SK-N-SH (cell line): ENCODE data around the gene MEF2A. TPM values are rescaled to one million over a fixed set of nuclear protein-coding genes. Genes with fewer than 3 reads are reported as not detected.

Source experiments
- CTCF ChIA-PET: fragments of 300-600, 350-600 bp; formaldehyde crosslinking; extraction: SDS; loops from one replicate; lab custom pipeline; 2021; lab: Yijun Ruan, JAX
- POLR2A ChIA-PET: fragments of 350-600 bp; sonication (Branson Sonifier 250); formaldehyde crosslinking; extraction: SDS; loops from one replicate; lab custom pipeline; 2020; ENCODE audit warnings: antibody characterized with exemption, inconsistent platforms; lab: Yijun Ruan, JAX
- DNase-seq: peaks from one replicate; pipeline ENCODE4 v3.0.0; 2012
- H2AFZ ChIP-seq: fragments of 200-600 bp; sonication (generic); 2 replicates; pipeline ENCODE4 v1.8.1; 2016; ENCODE audit warnings: antibody characterized with exemption, mild to moderate bottlenecking, low read depth
- H3F3A ChIP-seq: fragments of 200-600 bp; sonication (generic); replicated peaks from 2 replicates; pipeline ENCODE3; 2016; ENCODE audit warnings: antibody characterized with exemption, mild to moderate bottlenecking; ENCODE audit not compliant: insufficient read depth
- H3K27ac ChIP-seq, 2 experiments: fragments of 200-500 bp in 1 of 2; fragments of 200-600 bp in 1 of 2; sonication (Bioruptor generic) in 1 of 2; sonication (generic), shearing (Covaris generic) in 1 of 2; 2 replicates each; pipeline versions ENCODE4 v1.5.1 to v1.6.1; 2014 to 2016; ENCODE audit warnings: low read depth in 2 of 2, inconsistent platforms in 1 of 2, low read length in 1 of 2, mild to moderate bottlenecking in 1 of 2, mixed read lengths in 1 of 2
- H3K27me3 ChIP-seq: fragments of 200-600 bp; sonication (generic), shearing (Covaris generic); 2 replicates; pipeline ENCODE4 v1.6.1; 2016; ENCODE audit warnings: mixed run types; ENCODE audit not compliant: insufficient read depth
- H3K36me3 ChIP-seq, 2 experiments: fragments of 200-500 bp in 1 of 2; fragments of 200-600 bp in 1 of 2; sonication (Bioruptor generic) in 1 of 2; sonication (generic) in 1 of 2; replicated peaks in 1 of 2; 2 replicates each; pipeline versions ENCODE3 to v1.5.1; 2014 to 2016; ENCODE audit warnings: low read length in 1 of 2, mild to moderate bottlenecking in 1 of 2; ENCODE audit not compliant: insufficient read depth in 2 of 2, control insufficient read depth in 1 of 2
- H3K4me1 ChIP-seq, 2 experiments: fragments of 200-500 bp in 1 of 2; fragments of 200-600 bp in 1 of 2; sonication (Bioruptor generic) in 1 of 2; sonication (generic), shearing (Covaris generic) in 1 of 2; 2 replicates each; pipeline versions ENCODE4 v1.5.1 to v1.6.1; 2014 to 2016; ENCODE audit warnings: low read depth in 1 of 2, low read length in 1 of 2, mixed run types in 1 of 2; ENCODE audit not compliant: insufficient read depth in 2 of 2, control insufficient read depth in 1 of 2
- H3K4me2 ChIP-seq: fragments of 200-600 bp; sonication (generic), shearing (Covaris generic); 2 replicates; pipeline ENCODE4 v1.6.1; 2017; ENCODE audit warnings: mixed run types
- H3K4me3 ChIP-seq, 2 experiments: fragments of 200-500 bp in 1 of 2; fragments of 200-600 bp in 1 of 2; sonication (Bioruptor generic) in 1 of 2; sonication (generic), shearing (Covaris generic) in 1 of 2; 2 replicates each; pipeline versions ENCODE4 v1.5.1 to v1.8.1; 2014 to 2016; ENCODE audit warnings: low read depth in 2 of 2, inconsistent platforms in 1 of 2, low read length in 1 of 2, mild to moderate bottlenecking in 1 of 2, mixed read lengths in 1 of 2, moderate library complexity in 1 of 2
- H3K79me2 ChIP-seq: fragments of 200-600 bp; sonication (generic); 2 replicates; pipeline ENCODE4 v1.8.1; 2017; ENCODE audit warnings: mild to moderate bottlenecking; ENCODE audit not compliant: insufficient read depth
- H3K9ac ChIP-seq: fragments of 200-600 bp; sonication (generic); 2 replicates; pipeline ENCODE4 v1.6.1; 2017; ENCODE audit warnings: mixed run types
- H3K9me2 ChIP-seq: fragments of 200-600 bp; sonication (generic); 2 replicates; pipeline ENCODE4 v1.6.1; 2017; ENCODE audit warnings: mixed run types
- H3K9me3 ChIP-seq: fragments of 200-600 bp; sonication (generic); 2 replicates; pipeline ENCODE4 v1.6.1; 2017; ENCODE audit warnings: mixed run types, mild to moderate bottlenecking, moderate library complexity
- H4K20me1 ChIP-seq: fragments of 200-600 bp; sonication (generic); 2 replicates; pipeline ENCODE4 v1.6.1; 2017; ENCODE audit warnings: mild to moderate bottlenecking, mixed run types; ENCODE audit not compliant: insufficient read depth
- EZH2phosphoT487 ChIP-seq: fragments of 200-600 bp; sonication (generic); IDR thresholded peaks from 2 replicates; pipeline ENCODE4 v1.6.1; 2017; ENCODE audit warnings: low read depth, mixed run types, mild to moderate bottlenecking, antibody characterized with exemption, moderate library complexity, borderline replicate concordance
- FOXJ3 ChIP-seq: sonication (generic); formaldehyde crosslinking; IDR thresholded peaks from 2 replicates; pipeline ENCODE4 v1.5.1; 2020; ENCODE audit warnings: mild to moderate bottlenecking, missing genetic modification reagents
- GABPA ChIP-seq: IDR thresholded peaks from 2 replicates; pipeline ENCODE4 v1.4.0; 2012; ENCODE audit warnings: low read depth, mild to moderate bottlenecking
- JUND ChIP-seq: IDR thresholded peaks from 2 replicates; pipeline ENCODE4 v1.4.0; 2012
- MEF2A ChIP-seq: IDR thresholded peaks from 2 replicates; pipeline ENCODE4 v1.4.0; 2012; ENCODE audit warnings: low read depth, borderline replicate concordance
- MXI1 ChIP-seq: IDR thresholded peaks from 2 replicates; pipeline ENCODE4 v1.6.1; 2012; ENCODE audit warnings: mild to moderate bottlenecking, low read depth, low read length, improper control_type of control experiment
- NRF1 ChIP-seq: IDR thresholded peaks from 2 replicates; pipeline ENCODE4 v1.6.1; 2012; ENCODE audit warnings: low read depth, mild to moderate bottlenecking, low read length
- RAD21 ChIP-seq: IDR thresholded peaks from 2 replicates; pipeline ENCODE4 v1.6.1; 2012; ENCODE audit warnings: mild to moderate bottlenecking, low read length
- RCOR1 ChIP-seq: fragments of 150-350 bp; IDR thresholded peaks from 2 replicates; pipeline ENCODE4 v1.6.1; 2017; ENCODE audit warnings: antibody characterized with exemption, low read length
- RFX5 ChIP-seq: IDR thresholded peaks from 2 replicates; pipeline ENCODE4 v1.6.1; 2012; ENCODE audit warnings: mild to moderate bottlenecking, improper control_type of control experiment, low read length
- RXRA ChIP-seq: IDR thresholded peaks from 2 replicates; pipeline ENCODE4 v1.4.0; 2012; ENCODE audit warnings: low read depth, mild to moderate bottlenecking, borderline replicate concordance
- TCF12 ChIP-seq: IDR thresholded peaks from 2 replicates; pipeline ENCODE4 v1.4.0; 2012
- YY1 ChIP-seq: IDR thresholded peaks from 2 replicates; pipeline ENCODE4 v1.4.0; 2012; ENCODE audit warnings: low read depth, mild to moderate bottlenecking
- WGBS: methylation state at CpG from one replicate; pipeline ENCODE4 v1.1.6; 2017; ENCODE audit warnings: low lambda C conversion rate; 5-methylcytosine and 5-hydroxymethylcytosine counted together
- polyA plus RNA-seq, 3 experiments: library from polyadenylated mRNA; depleted of rRNA; stranded (reverse); fragments of >200 nt; gene quantifications; 2 replicates each; pipeline ENCODE4 v1.2.3, GENCODE V29; 2012
- TF ChIP-seq, protein P1 (sequence below): IDR thresholded peaks from 2 replicates; pipeline ENCODE4; 2012
- TF ChIP-seq, protein P2 (sequence below): IDR thresholded peaks from 2 replicates; pipeline ENCODE4 v1.6.1; 2012; ENCODE audit warnings: mild to moderate bottlenecking, low read depth, low read length, moderate library complexity
- TF ChIP-seq, protein P3 (sequence below): fragments of 150-350 bp; IDR thresholded peaks from 2 replicates; pipeline ENCODE4 v1.6.1; 2017; ENCODE audit warnings: antibody characterized with exemption, low read length, low read depth, borderline replicate concordance
- TF ChIP-seq, protein P4 (sequence below): IDR thresholded peaks from 2 replicates; pipeline ENCODE4 v1.4.0; 2012; ENCODE audit warnings: low read depth, borderline replicate concordance

Gene MEF2A
- polyA plus RNA-seq, 1 of the 3 experiments (the other 2 are of a cell fraction) = 20.9 TPM

DNA sequence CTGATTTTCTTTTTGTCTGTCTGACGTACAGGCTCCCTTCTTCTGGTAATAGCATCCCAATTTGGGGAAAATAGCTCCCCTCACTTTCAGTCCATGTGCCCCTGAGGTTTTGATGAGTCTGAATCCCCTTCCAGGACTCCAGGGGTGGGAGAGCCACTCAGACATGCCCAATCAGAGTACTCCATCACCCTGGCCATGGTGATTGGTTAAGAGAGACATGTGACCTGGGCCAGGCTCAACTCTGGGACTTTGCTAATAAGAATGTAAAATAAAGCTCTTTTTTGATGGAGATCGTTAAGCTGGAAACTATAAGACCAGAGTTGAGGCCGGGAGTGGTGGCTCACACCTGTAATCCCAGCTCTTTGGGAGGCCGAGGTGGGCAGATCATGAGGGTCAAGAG is 9.2 kb upstream of the MEF2A start:
- Histone ChIP-seq H3K79me2 (no peaks in the 10 kb centered on the region), H2AFZ (no peak overlapping the region), H3K27me3 (no peaks in the 10 kb centered on the region), H3K4me1 (peaks cover 0 to 7% of the 10 kb centered on the region in 2 experiments; a peak in 1 of 4 replicates), H3K27ac (no peak overlapping the region), H3K4me2 (no peak overlapping the region), H3K9ac (no peak overlapping the region), H3K9me2 (no peaks in the 10 kb centered on the region), H3K36me3 (no peaks in the 10 kb centered on the region), H3K4me3 (no peak overlapping the region), H4K20me1 (no peaks in the 10 kb centered on the region), H3F3A (no peaks in the 10 kb centered on the region), H3K9me3 (no peaks in the 10 kb centered on the region)
- ChIA-PET CTCF (no interaction called here), POLR2A (no interaction called here)
- TF ChIP-seq RCOR1 = no peak
- TF ChIP-seq, protein P1, sequence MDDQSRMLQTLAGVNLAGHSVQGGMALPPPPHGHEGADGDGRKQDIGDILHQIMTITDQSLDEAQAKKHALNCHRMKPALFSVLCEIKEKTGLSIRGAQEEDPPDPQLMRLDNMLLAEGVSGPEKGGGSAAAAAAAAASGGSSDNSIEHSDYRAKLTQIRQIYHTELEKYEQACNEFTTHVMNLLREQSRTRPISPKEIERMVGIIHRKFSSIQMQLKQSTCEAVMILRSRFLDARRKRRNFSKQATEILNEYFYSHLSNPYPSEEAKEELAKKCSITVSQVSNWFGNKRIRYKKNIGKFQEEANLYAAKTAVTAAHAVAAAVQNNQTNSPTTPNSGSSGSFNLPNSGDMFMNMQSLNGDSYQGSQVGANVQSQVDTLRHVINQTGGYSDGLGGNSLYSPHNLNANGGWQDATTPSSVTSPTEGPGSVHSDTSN = no peak
- TF ChIP-seq JUND = no peak
- no peak for TF ChIP-seq TCF12
- TF ChIP-seq NRF1 = no peak
- TF ChIP-seq MEF2A = no peak
- TF ChIP-seq, protein P2, sequence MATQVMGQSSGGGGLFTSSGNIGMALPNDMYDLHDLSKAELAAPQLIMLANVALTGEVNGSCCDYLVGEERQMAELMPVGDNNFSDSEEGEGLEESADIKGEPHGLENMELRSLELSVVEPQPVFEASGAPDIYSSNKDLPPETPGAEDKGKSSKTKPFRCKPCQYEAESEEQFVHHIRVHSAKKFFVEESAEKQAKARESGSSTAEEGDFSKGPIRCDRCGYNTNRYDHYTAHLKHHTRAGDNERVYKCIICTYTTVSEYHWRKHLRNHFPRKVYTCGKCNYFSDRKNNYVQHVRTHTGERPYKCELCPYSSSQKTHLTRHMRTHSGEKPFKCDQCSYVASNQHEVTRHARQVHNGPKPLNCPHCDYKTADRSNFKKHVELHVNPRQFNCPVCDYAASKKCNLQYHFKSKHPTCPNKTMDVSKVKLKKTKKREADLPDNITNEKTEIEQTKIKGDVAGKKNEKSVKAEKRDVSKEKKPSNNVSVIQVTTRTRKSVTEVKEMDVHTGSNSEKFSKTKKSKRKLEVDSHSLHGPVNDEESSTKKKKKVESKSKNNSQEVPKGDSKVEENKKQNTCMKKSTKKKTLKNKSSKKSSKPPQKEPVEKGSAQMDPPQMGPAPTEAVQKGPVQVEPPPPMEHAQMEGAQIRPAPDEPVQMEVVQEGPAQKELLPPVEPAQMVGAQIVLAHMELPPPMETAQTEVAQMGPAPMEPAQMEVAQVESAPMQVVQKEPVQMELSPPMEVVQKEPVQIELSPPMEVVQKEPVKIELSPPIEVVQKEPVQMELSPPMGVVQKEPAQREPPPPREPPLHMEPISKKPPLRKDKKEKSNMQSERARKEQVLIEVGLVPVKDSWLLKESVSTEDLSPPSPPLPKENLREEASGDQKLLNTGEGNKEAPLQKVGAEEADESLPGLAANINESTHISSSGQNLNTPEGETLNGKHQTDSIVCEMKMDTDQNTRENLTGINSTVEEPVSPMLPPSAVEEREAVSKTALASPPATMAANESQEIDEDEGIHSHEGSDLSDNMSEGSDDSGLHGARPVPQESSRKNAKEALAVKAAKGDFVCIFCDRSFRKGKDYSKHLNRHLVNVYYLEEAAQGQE = no peak
- TF ChIP-seq GABPA = no peak
- TF ChIP-seq, protein P3, sequence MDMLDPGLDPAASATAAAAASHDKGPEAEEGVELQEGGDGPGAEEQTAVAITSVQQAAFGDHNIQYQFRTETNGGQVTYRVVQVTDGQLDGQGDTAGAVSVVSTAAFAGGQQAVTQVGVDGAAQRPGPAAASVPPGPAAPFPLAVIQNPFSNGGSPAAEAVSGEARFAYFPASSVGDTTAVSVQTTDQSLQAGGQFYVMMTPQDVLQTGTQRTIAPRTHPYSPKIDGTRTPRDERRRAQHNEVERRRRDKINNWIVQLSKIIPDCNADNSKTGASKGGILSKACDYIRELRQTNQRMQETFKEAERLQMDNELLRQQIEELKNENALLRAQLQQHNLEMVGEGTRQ = no peak
- TF ChIP-seq MXI1 = no peak
- no peak for TF ChIP-seq FOXJ3 (CRISPR knock-in tag)
- TF ChIP-seq YY1 = no peak
- TF ChIP-seq EZH2phosphoT487 = no peak
- no peak for DNase-seq
- WGBS = 90% methylated on average over 4 of the region's 4 CpGs

DNA sequence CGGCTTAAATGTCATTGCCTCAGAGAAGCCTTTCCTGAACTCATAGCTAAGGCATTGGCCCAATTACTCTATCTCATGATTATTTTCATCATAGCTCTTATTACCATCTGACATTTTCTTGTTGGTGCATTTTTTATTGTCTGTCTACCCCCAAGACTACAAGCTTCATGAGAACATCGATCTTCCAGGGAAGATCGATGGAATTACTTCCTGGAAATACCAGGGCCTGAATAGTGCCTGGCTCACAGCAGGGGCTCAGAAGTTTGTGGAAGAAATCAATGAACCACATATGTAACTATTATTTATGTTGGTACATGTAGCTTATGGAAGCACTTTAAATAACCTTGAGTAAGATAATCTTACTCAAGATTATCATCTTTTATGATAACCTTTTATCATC is 7.7 kb upstream of the MEF2A start:
- TF ChIP-seq, protein P4, sequence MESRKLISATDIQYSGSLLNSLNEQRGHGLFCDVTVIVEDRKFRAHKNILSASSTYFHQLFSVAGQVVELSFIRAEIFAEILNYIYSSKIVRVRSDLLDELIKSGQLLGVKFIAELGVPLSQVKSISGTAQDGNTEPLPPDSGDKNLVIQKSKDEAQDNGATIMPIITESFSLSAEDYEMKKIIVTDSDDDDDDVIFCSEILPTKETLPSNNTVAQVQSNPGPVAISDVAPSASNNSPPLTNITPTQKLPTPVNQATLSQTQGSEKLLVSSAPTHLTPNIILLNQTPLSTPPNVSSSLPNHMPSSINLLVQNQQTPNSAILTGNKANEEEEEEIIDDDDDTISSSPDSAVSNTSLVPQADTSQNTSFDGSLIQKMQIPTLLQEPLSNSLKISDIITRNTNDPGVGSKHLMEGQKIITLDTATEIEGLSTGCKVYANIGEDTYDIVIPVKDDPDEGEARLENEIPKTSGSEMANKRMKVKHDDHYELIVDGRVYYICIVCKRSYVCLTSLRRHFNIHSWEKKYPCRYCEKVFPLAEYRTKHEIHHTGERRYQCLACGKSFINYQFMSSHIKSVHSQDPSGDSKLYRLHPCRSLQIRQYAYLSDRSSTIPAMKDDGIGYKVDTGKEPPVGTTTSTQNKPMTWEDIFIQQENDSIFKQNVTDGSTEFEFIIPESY = no peak
- TF ChIP-seq RFX5 = no peak
- TF ChIP-seq RAD21 = no peak
- TF ChIP-seq RXRA = no peak
- no peak for TF ChIP-seq TCF12
- TF ChIP-seq, protein P2 = no peak
- H2AFZ ChIP-seq = no peak overlapping the region
- ChIA-PET CTCF (no interaction called here), POLR2A (no interaction called here)
- no peak overlapping the region for H3K9ac ChIP-seq
- no peak for DNase-seq
- no peaks in the 10 kb centered on the region for H3F3A ChIP-seq
- H3K27me3 ChIP-seq = no peaks in the 10 kb centered on the region
- no peak overlapping the region for H3K4me3 ChIP-seq
- no peaks in the 10 kb centered on the region for H3K9me2 ChIP-seq
- no peak overlapping the region for H3K27ac ChIP-seq
- 93% methylated on average over 3 of the region's 3 CpGs for WGBS
- no peak overlapping the region for H3K4me2 ChIP-seq
- no peaks in the 10 kb centered on the region for H3K79me2 ChIP-seq
- no peaks in the 10 kb centered on the region for H4K20me1 ChIP-seq
- no peaks in the 10 kb centered on the region for H3K9me3 ChIP-seq
- peaks cover 0 to 7% of the 10 kb centered on the region in 2 experiments; a peak in 1 of 4 replicates for H3K4me1 ChIP-seq
- H3K36me3 ChIP-seq = no peaks in the 10 kb centered on the region
